ENCODE measurements around the gene SGPL1.

- TF ChIP-seq EGR1 (IDR thresholded peaks at IDR 0.05; ENCODE audit: low read depth) = no peak
- TF ChIP-seq, protein P1, sequence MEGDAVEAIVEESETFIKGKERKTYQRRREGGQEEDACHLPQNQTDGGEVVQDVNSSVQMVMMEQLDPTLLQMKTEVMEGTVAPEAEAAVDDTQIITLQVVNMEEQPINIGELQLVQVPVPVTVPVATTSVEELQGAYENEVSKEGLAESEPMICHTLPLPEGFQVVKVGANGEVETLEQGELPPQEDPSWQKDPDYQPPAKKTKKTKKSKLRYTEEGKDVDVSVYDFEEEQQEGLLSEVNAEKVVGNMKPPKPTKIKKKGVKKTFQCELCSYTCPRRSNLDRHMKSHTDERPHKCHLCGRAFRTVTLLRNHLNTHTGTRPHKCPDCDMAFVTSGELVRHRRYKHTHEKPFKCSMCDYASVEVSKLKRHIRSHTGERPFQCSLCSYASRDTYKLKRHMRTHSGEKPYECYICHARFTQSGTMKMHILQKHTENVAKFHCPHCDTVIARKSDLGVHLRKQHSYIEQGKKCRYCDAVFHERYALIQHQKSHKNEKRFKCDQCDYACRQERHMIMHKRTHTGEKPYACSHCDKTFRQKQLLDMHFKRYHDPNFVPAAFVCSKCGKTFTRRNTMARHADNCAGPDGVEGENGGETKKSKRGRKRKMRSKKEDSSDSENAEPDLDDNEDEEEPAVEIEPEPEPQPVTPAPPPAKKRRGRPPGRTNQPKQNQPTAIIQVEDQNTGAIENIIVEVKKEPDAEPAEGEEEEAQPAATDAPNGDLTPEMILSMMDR (IDR thresholded peaks at IDR 0.05 in 2 of 3, conservative IDR thresholded peaks at IDR 0.05 in 1 of 3; ENCODE audit: borderline replicate concordance in 1 of 3, insufficient read depth in 1 of 3, low read depth in 2 of 3, low read length in 2 of 3) = no peak
- TF ChIP-seq JUND (IDR thresholded peaks at IDR 0.05) = no peak
- TF ChIP-seq, protein P2, sequence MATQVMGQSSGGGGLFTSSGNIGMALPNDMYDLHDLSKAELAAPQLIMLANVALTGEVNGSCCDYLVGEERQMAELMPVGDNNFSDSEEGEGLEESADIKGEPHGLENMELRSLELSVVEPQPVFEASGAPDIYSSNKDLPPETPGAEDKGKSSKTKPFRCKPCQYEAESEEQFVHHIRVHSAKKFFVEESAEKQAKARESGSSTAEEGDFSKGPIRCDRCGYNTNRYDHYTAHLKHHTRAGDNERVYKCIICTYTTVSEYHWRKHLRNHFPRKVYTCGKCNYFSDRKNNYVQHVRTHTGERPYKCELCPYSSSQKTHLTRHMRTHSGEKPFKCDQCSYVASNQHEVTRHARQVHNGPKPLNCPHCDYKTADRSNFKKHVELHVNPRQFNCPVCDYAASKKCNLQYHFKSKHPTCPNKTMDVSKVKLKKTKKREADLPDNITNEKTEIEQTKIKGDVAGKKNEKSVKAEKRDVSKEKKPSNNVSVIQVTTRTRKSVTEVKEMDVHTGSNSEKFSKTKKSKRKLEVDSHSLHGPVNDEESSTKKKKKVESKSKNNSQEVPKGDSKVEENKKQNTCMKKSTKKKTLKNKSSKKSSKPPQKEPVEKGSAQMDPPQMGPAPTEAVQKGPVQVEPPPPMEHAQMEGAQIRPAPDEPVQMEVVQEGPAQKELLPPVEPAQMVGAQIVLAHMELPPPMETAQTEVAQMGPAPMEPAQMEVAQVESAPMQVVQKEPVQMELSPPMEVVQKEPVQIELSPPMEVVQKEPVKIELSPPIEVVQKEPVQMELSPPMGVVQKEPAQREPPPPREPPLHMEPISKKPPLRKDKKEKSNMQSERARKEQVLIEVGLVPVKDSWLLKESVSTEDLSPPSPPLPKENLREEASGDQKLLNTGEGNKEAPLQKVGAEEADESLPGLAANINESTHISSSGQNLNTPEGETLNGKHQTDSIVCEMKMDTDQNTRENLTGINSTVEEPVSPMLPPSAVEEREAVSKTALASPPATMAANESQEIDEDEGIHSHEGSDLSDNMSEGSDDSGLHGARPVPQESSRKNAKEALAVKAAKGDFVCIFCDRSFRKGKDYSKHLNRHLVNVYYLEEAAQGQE (IDR thresholded peaks at IDR 0.05; ENCODE audit: low read depth) = no peak
- TF ChIP-seq ELF1 (IDR thresholded peaks at IDR 0.05; ENCODE audit: borderline replicate concordance, low read depth) = no peak
Observed at GRCh38 chr10:70906953-70907636, 91.3 kb downstream of the SGPL1 start.

Measured in HCT116 (cell line).